ENCODE results near the gene DCLK1.
"Not testable (repeated sequence)": the region's sequence is repeated elsewhere in the genome, so short reads cannot be mapped to it uniquely, and the experiment has no call there.

Gene DCLK1

GRCh38 chr13:36107521-36107920 lies 23.7 kb downstream of the DCLK1 start:
- H2AK5ac ChIP-seq (ENCODE audit: low read length): no peak overlapping the region
- no peak overlapping the region for H3K27ac ChIP-seq (ENCODE audit: low read depth, low read length)
- no peak overlapping the region for H2BK120ac ChIP-seq (ENCODE audit: insufficient read depth, low read length, poor library complexity)
- no peak overlapping the region for H3K18ac ChIP-seq (ENCODE audit: low read length)
- H2AFZ ChIP-seq (ENCODE audit: insufficient read depth, low read length, poor library complexity): no peak overlapping the region
- H4K12ac ChIP-seq (ENCODE audit: low read depth, low read length): no peak overlapping the region
- no peak overlapping the region for H3K4me2 ChIP-seq (ENCODE audit: low read length)
- H3K79me2 ChIP-seq (ENCODE audit: control insufficient read depth, insufficient read depth, low read length, poor library complexity): no peaks in the 10 kb centered on the region
- H2BK12ac ChIP-seq (ENCODE audit: low read length): no peak overlapping the region
- H3K4me3 ChIP-seq (ENCODE audit: low read depth, low read length): no peak overlapping the region
- H3K14ac ChIP-seq (ENCODE audit: low read length): no peak overlapping the region
- no peaks in the 10 kb centered on the region for H3K36me3 ChIP-seq (ENCODE audit: control insufficient read depth in 1 of 2, insufficient read depth in 2 of 2, low read length in 2 of 2)
- H2BK5ac ChIP-seq (ENCODE audit: low read depth, low read length, poor library complexity): no peak overlapping the region
- no peak overlapping the region for H3K9ac ChIP-seq (ENCODE audit: low read length)
- peak in 1 of 2 donors; percentile 18 for DNase-seq
- H3K27me3 ChIP-seq (ENCODE audit: insufficient read depth, low read length): no peaks in the 10 kb centered on the region
- H3K23ac ChIP-seq (ENCODE audit: low read length): no peak overlapping the region
- no peaks in the 10 kb centered on the region for H3K4me1 ChIP-seq (ENCODE audit: control insufficient read depth in 1 of 2, insufficient read depth in 2 of 2, low read length in 2 of 2)
- no peak overlapping the region for H4K8ac ChIP-seq (ENCODE audit: low read depth, low read length)
- H4K91ac ChIP-seq (ENCODE audit: low read depth, low read length): no peak overlapping the region
- H3K79me1 ChIP-seq (ENCODE audit: low read length): no peaks in the 10 kb centered on the region
- H3K9me3 ChIP-seq (ENCODE audit: insufficient read depth, low read depth, low read length): no peaks in the 10 kb centered on the region
- WGBS (ENCODE audit: extremely low coverage, insufficient coverage, insufficient read length): no CpG with 5 or more reads among the region's 1 CpG
- H3K4ac ChIP-seq (ENCODE audit: low read depth, low read length): no peak overlapping the region

GRCh38 chr13:36105726-36106125 lies 25.5 kb downstream of the DCLK1 start:
- H3K79me2 ChIP-seq (ENCODE audit: control insufficient read depth, insufficient read depth, low read length, poor library complexity): no peaks in the 10 kb centered on the region
- H3K9ac ChIP-seq (ENCODE audit: low read length): no peak overlapping the region
- DNase-seq: no peak
- H3K27me3 ChIP-seq (ENCODE audit: insufficient read depth, low read length): no peaks in the 10 kb centered on the region
- no peak overlapping the region for H4K8ac ChIP-seq (ENCODE audit: low read depth, low read length)
- no peak overlapping the region for H2BK5ac ChIP-seq (ENCODE audit: low read depth, low read length, poor library complexity)
- no peak overlapping the region for H4K12ac ChIP-seq (ENCODE audit: low read depth, low read length)
- no peak overlapping the region for H2AFZ ChIP-seq (ENCODE audit: insufficient read depth, low read length, poor library complexity)
- no peaks in the 10 kb centered on the region for H3K79me1 ChIP-seq (ENCODE audit: low read length)
- H2BK120ac ChIP-seq (ENCODE audit: insufficient read depth, low read length, poor library complexity): no peak overlapping the region
- no peak overlapping the region for H3K4me3 ChIP-seq (ENCODE audit: low read depth, low read length)
- H3K4me1 ChIP-seq (ENCODE audit: control insufficient read depth in 1 of 2, insufficient read depth in 2 of 2, low read length in 2 of 2): no peaks in the 10 kb centered on the region
- H4K91ac ChIP-seq (ENCODE audit: low read depth, low read length): no peak overlapping the region
- no peak overlapping the region for H2AK5ac ChIP-seq (ENCODE audit: low read length)
- H3K36me3 ChIP-seq (ENCODE audit: control insufficient read depth in 1 of 2, insufficient read depth in 2 of 2, low read length in 2 of 2): no peaks in the 10 kb centered on the region
- H3K4ac ChIP-seq (ENCODE audit: low read depth, low read length): no peak overlapping the region
- no peak overlapping the region for H3K27ac ChIP-seq (ENCODE audit: low read depth, low read length)
- no CpG with 5 or more reads among the region's 3 CpGs for WGBS (ENCODE audit: extremely low coverage, insufficient coverage, insufficient read length)
- H3K23ac ChIP-seq (ENCODE audit: low read length): no peak overlapping the region
- H2BK12ac ChIP-seq (ENCODE audit: low read length): no peak overlapping the region
- no peak overlapping the region for H3K14ac ChIP-seq (ENCODE audit: low read length)
- no peaks in the 10 kb centered on the region for H3K9me3 ChIP-seq (ENCODE audit: insufficient read depth, low read depth, low read length)
- H3K18ac ChIP-seq (ENCODE audit: low read length): no peak overlapping the region
- H3K4me2 ChIP-seq (ENCODE audit: low read length): no peak overlapping the region

- no peak overlapping the region for H2BK5ac ChIP-seq (ENCODE audit: low read depth, low read length, poor library complexity)
- H3K14ac ChIP-seq (ENCODE audit: low read length): no peak overlapping the region
- H3K36me3 ChIP-seq (ENCODE audit: control insufficient read depth in 1 of 2, insufficient read depth in 2 of 2, low read length in 2 of 2): no peaks in the 10 kb centered on the region
- no peaks in the 10 kb centered on the region for H3K9me3 ChIP-seq (ENCODE audit: insufficient read depth, low read depth, low read length)
- no peak overlapping the region for H3K4me3 ChIP-seq (ENCODE audit: low read depth, low read length)
- no peak overlapping the region for H2AK5ac ChIP-seq (ENCODE audit: low read length)
- no peak overlapping the region for H4K12ac ChIP-seq (ENCODE audit: low read depth, low read length)
- H3K23ac ChIP-seq (ENCODE audit: low read length): no peak overlapping the region
- H3K79me1 ChIP-seq (ENCODE audit: low read length): no peaks in the 10 kb centered on the region
- no peak overlapping the region for H3K18ac ChIP-seq (ENCODE audit: low read length)
- no peaks in the 10 kb centered on the region for H3K27me3 ChIP-seq (ENCODE audit: insufficient read depth, low read length)
- no peak overlapping the region for H2BK120ac ChIP-seq (ENCODE audit: insufficient read depth, low read length, poor library complexity)
- H4K8ac ChIP-seq (ENCODE audit: low read depth, low read length): no peak overlapping the region
- no peak overlapping the region for H2BK12ac ChIP-seq (ENCODE audit: low read length)
- no peak overlapping the region for H2AFZ ChIP-seq (ENCODE audit: insufficient read depth, low read length, poor library complexity)
- H3K4me1 ChIP-seq (ENCODE audit: control insufficient read depth in 1 of 2, insufficient read depth in 2 of 2, low read length in 2 of 2): no peaks in the 10 kb centered on the region
- no peak for DNase-seq
- no CpG with 5 or more reads among the region's 4 CpGs for WGBS (ENCODE audit: extremely low coverage, insufficient coverage, insufficient read length)
- no peaks in the 10 kb centered on the region for H3K79me2 ChIP-seq (ENCODE audit: control insufficient read depth, insufficient read depth, low read length, poor library complexity)
- H3K9ac ChIP-seq (ENCODE audit: low read length): no peak overlapping the region
- H3K27ac ChIP-seq (ENCODE audit: low read depth, low read length): no peak overlapping the region
- no peak overlapping the region for H4K91ac ChIP-seq (ENCODE audit: low read depth, low read length)
- no peak overlapping the region for H3K4me2 ChIP-seq (ENCODE audit: low read length)
- no peak overlapping the region for H3K4ac ChIP-seq (ENCODE audit: low read depth, low read length)
These were observed 28.5 kb downstream of the DCLK1 start for GRCh38 chr13:36102721-36103120.

GRCh38 chr13:36101907-36102306 lies 29.3 kb downstream of the DCLK1 start:
- not testable (repeated sequence) for H2AK5ac ChIP-seq (ENCODE audit: low read length); H4K12ac ChIP-seq (ENCODE audit: low read depth, low read length); H3K4me1 ChIP-seq (ENCODE audit: control insufficient read depth in 1 of 2, insufficient read depth in 2 of 2, low read length in 2 of 2); H3K9me3 ChIP-seq (ENCODE audit: insufficient read depth, low read depth, low read length); H2BK5ac ChIP-seq (ENCODE audit: low read depth, low read length, poor library complexity); H4K91ac ChIP-seq (ENCODE audit: low read depth, low read length); H3K4me2 ChIP-seq (ENCODE audit: low read length); H3K79me2 ChIP-seq (ENCODE audit: control insufficient read depth, insufficient read depth, low read length, poor library complexity); H3K4ac ChIP-seq (ENCODE audit: low read depth, low read length); H3K14ac ChIP-seq (ENCODE audit: low read length); H3K36me3 ChIP-seq (ENCODE audit: control insufficient read depth in 1 of 2, insufficient read depth in 2 of 2, low read length in 2 of 2); H3K9ac ChIP-seq (ENCODE audit: low read length); H2BK12ac ChIP-seq (ENCODE audit: low read length); H3K4me3 ChIP-seq (ENCODE audit: low read depth, low read length); H3K23ac ChIP-seq (ENCODE audit: low read length); H2AFZ ChIP-seq (ENCODE audit: insufficient read depth, low read length, poor library complexity); DNase-seq; H3K18ac ChIP-seq (ENCODE audit: low read length); H2BK120ac ChIP-seq (ENCODE audit: insufficient read depth, low read length, poor library complexity); H3K79me1 ChIP-seq (ENCODE audit: low read length); H4K8ac ChIP-seq (ENCODE audit: low read depth, low read length); H3K27ac ChIP-seq (ENCODE audit: low read depth, low read length); H3K27me3 ChIP-seq (ENCODE audit: insufficient read depth, low read length)
- no CpG with 5 or more reads among the region's 5 CpGs for WGBS (ENCODE audit: extremely low coverage, insufficient coverage, insufficient read length)

All from trophoblast cell (in vitro differentiated cells and primary cell).